Heart left ventricle (tissue), 13 donors: ENCODE measurements around the gene ABCC6.

Experiments used
- POLR2A ChIP-seq, 2 donors: fragments of 450-650 bp; IDR thresholded peaks; one replicate each; pipeline ENCODE4 v1.6.1; 2017; ENCODE audit warnings: antibody characterized with exemption in 2 of 2, mild to moderate bottlenecking in 2 of 2, moderate library complexity in 2 of 2
- TF ChIP-seq, protein P1 (sequence below), 12 donors: fragments of 200-600 bp; sonication (generic) in 4 of 12; IDR thresholded peaks; one replicate each; pipeline versions ENCODE4 v1.5.0 to v1.8.0; 2018 to 2022; ENCODE audit warnings: antibody characterized with exemption in 12 of 12, mild to moderate bottlenecking in 5 of 12
- donor health status: ischemic (EF 13 %, LVEDD 7.1; RV severe dilation, severe dysfunction).
- donor health status: DM: no; HTN: yes; CAD: no.
- donor health status: DM: no; HTN: no; CAD: no.
- donor health status: ischemic (EF 25% LVEDD 6.9; RV normal size, moderate dysfunction).
- donor health status: ischemic (EF 25% LVEDD 5.7; RV mildly dilated, moderate dysfunction).
- donor health status: ischemic (EF 35%, LVEDD 5.7; RV mildly dilated, moderate dysfunction).
- donor health status: nonischemic (EF 11% LVEDD 7.7; RV severe dilation, severe dysfunction).
- donor health status: DM: yes; HTN: yes; CAD: no.
- donor health status: PGD.
- donor health status: ischemic (EF 29% LVEDD 5.4; RV normal size, mild dysfunction).
- donor health status: nonischemic (EF 23%, LVEDD 6.1; RV moderate dilation, normal function).

DNA sequence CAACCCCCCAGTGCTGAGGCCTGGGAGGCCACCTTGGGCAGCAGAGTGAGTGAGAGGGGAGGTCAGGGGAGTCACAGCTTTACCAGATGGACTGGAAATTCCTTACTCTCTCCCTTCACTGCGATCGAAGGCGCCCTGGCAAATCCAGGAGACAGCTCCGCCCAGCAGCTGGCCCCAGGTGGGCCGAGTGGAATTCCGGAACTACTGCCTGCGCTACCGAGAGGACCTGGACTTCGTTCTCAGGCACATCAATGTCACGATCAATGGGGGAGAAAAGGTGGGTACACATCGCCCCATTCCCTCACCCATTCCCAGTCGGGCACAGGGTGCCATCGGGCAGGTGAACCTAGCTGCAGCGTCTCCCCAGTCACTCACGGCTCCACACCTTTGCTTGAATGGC, 91.6 kb downstream of the ABCC6 start:
- TF ChIP-seq, protein P1, sequence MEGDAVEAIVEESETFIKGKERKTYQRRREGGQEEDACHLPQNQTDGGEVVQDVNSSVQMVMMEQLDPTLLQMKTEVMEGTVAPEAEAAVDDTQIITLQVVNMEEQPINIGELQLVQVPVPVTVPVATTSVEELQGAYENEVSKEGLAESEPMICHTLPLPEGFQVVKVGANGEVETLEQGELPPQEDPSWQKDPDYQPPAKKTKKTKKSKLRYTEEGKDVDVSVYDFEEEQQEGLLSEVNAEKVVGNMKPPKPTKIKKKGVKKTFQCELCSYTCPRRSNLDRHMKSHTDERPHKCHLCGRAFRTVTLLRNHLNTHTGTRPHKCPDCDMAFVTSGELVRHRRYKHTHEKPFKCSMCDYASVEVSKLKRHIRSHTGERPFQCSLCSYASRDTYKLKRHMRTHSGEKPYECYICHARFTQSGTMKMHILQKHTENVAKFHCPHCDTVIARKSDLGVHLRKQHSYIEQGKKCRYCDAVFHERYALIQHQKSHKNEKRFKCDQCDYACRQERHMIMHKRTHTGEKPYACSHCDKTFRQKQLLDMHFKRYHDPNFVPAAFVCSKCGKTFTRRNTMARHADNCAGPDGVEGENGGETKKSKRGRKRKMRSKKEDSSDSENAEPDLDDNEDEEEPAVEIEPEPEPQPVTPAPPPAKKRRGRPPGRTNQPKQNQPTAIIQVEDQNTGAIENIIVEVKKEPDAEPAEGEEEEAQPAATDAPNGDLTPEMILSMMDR (IDR thresholded peaks at IDR 0.05) = no peak
- no peak for TF ChIP-seq POLR2A (IDR thresholded peaks at IDR 0.05)
